IPS-11a (cell line): Measurements from ENCODE around the gene SET.
"Not testable (repeated sequence)": the region's sequence is repeated elsewhere in the genome, so short reads cannot be mapped to it uniquely, and the experiment has no call there.

Source experiments
- H3K4me3 ChIP-seq: one replicate; pipeline ENCODE4 v1.5.1; 2013; ENCODE audit warnings: low read depth, low read length, control low read depth

SET gene, protein sequence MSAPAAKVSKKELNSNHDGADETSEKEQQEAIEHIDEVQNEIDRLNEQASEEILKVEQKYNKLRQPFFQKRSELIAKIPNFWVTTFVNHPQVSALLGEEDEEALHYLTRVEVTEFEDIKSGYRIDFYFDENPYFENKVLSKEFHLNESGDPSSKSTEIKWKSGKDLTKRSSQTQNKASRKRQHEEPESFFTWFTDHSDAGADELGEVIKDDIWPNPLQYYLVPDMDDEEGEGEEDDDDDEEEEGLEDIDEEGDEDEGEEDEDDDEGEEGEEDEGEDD

GRCh38 chr9:128688501-128689292, at the start of gene SET:
Gene SET, plus strand, starts transcription at chr9:128689222. Its CDS starts 361 bp downstream, at chr9:128689583.
- peak within 1 kb of the TSS; percentile 76 for H3K4me3 ChIP-seq

GRCh38 chr9:128640603-128641002, 48.4 kb upstream of the SET start:
- H3K4me3 ChIP-seq = no peak overlapping the region

GRCh38 chr9:128642675-128643245, 46.3 kb upstream of the SET start:
- no peak overlapping the region for H3K4me3 ChIP-seq

- H3K4me3 ChIP-seq = no peak overlapping the region
These were observed 45.3 kb upstream of the SET start for GRCh38 chr9:128643519-128644300.

- H3K4me3 ChIP-seq = not testable (repeated sequence)
These were observed 40.8 kb upstream of the SET start for GRCh38 chr9:128648206-128648605.

- H3K4me3 ChIP-seq = no peak overlapping the region
These were observed 37.2 kb upstream of the SET start for GRCh38 chr9:128651798-128652197.

DNA sequence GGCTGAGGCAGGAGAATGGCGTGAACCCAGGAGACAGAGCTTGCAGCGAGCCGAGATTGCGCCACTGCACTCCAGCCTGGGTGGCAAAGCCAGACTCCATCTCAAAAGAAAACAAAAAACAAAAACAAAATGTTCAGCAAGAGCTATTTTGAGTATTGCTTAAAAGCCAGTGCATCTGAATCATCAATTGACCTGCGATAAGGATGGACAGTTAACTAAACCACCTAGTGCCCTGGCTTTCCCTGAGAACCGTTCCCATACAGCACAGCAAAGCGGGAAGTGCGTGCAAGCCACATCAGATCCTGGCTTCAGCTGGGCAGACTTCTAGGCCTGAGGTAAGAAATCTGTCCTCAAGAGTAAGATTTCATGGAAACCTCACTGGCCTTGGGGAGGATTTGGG, 35.1 kb upstream of the SET start:
- H3K4me3 ChIP-seq = no peak overlapping the region

- no peak overlapping the region for H3K4me3 ChIP-seq
These were observed 34.5 kb upstream of the SET start for GRCh38 chr9:128654481-128654880.

DNA sequence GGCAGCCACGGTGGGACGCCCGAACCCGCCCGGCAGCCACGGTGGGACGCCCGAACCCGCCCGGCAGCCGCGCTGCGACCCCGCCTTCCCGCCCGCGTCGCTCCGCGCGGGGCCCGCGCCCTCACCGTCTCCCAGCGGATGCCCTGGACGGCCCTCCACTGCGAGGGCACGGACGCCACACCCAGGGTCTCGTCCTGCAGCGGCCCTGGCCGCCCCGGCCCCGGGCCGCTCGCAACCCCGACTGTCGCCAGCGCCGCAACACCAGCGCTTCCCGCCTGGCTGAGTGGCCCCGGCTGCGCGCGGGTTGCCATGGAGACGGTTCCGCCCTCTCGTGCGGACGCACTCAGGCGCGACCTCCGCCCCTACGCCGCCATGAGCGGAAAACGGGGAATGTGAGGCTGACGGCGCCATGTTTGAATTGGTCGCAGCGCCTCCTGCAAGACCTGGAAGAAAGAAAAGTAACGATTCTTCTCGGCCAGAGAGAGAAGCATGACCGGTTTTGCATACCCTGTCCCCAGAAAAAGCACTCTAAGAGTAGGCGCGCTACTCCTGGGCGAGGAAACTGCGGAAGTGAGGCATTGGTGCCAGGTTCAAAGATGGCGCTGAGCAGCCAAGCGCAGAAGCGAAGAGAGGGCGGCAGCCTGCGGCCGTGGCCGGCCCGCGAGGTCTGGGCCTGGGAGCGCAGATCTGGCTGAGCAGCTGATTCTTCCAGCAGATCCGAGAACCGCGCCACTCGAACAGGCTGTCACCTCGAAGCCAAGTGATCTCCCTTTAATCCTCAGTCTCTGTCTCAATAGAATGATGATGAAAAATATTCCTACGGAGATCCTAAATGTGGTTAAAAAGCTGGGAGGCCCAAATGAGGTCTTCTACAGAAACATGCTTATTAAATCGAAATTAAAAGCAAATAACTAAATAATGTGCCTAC, 32.3 kb upstream of the SET start, which contains the start of gene DYNC2I2:
TSS of gene DYNC2I2 (minus strand) at position 432 of the 928 bp plus-strand sequence. CDS start at position 311, 121 bp downstream.
- peak within 1 kb of the TSS; percentile 68 for H3K4me3 ChIP-seq

DNA sequence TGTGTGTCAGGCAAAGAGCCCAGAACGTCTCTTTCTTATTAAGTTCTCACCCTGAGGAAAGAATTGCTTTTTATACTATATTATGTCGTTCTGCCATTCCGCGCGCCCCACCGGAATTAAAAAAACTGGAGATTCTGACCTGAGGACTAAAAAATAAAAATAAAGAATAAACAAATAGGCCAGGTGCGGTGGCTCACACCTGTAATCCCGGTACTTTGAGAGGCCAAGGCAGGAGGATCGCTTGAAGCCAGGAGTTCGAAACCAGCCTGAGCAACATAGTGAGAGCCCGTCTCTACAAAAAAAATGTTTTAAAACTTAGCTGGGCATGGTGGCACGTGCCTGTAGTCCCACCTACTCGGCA, 31.7 kb upstream of the SET start:
- no peak overlapping the region for H3K4me3 ChIP-seq

GRCh38 chr9:128657796-128658195, 31.2 kb upstream of the SET start:
- no peak overlapping the region for H3K4me3 ChIP-seq

DNA sequence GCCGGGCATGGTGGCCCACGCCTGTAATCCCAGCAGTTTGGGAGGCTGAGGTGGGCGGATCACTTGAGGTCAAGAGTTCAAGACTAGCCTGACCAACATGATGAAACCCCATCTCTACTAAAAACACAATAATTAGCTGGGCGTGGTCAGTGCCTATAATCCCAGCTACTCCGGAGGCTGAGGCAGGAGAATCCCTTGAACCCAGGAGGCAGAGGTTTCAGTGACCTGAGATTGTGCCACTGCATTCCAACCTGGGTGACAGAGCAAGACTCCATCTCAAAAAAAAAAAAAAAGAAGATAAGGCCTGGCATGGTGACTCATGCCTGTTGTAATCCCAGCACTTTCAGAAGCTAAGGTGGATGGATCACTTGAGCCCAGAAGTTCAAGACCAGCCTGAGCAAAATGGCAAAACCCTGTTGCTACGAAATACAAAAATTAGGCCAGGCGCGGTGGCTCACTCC, 22.5 kb upstream of the SET start:
- not testable (repeated sequence) for H3K4me3 ChIP-seq

GRCh38 chr9:128669786-128670185, 19.2 kb upstream of the SET start:
- H3K4me3 ChIP-seq = no peak overlapping the region

DNA sequence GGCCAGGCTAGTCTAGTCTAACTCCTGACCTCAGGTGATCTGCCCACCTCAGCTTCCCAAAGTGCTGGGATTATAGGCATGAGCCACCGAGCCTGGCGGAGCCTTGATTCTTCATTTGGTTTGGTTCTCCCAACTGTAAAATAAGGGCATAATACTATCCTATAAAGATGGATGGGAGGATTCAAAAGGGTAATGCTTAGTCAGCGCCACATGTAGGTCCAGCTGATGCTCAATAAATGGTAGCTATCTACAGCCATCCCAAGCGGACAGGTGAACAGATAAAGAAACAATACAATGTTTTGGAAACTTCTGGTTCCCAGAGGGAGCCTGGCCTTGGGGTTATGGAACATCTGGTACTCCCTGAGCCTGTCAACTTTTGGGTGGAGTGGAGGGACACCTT, 13.6 kb upstream of the SET start:
- no peak overlapping the region for H3K4me3 ChIP-seq

DNA sequence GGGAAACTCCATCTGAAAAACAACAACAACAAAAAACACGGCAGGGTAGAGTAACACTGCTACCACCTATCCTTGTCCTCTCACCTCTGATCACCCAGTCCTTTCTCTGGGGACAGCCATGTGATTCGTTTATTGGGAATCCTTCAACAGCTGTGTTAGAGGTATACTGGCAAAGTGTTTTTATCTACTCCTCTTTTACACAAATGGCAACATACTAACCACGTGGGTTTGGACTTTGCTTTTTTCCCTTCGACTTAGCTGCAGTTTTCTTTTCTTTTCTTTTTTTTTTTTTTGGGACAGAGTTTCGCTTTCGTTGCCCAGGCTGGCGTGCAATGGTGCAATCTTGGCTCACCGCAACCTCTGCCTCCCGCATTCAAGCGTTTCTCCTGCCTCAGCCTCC, 11.2 kb upstream of the SET start:
- H3K4me3 ChIP-seq = no peak overlapping the region

- H3K4me3 ChIP-seq = peak overlapping the region; percentile 97
These were observed 5.5 kb upstream of the SET start for GRCh38 chr9:128683340-128684064.

- peak overlapping the region; percentile 97 for H3K4me3 ChIP-seq
These were observed 5.0 kb upstream of the SET start for GRCh38 chr9:128684065-128684324.

GRCh38 chr9:128684325-128685199, 4.5 kb upstream of the SET start:
- peak overlapping the region; percentile 97 for H3K4me3 ChIP-seq
